ENCODE results near the gene LBR.

The LBR gene

DNA sequence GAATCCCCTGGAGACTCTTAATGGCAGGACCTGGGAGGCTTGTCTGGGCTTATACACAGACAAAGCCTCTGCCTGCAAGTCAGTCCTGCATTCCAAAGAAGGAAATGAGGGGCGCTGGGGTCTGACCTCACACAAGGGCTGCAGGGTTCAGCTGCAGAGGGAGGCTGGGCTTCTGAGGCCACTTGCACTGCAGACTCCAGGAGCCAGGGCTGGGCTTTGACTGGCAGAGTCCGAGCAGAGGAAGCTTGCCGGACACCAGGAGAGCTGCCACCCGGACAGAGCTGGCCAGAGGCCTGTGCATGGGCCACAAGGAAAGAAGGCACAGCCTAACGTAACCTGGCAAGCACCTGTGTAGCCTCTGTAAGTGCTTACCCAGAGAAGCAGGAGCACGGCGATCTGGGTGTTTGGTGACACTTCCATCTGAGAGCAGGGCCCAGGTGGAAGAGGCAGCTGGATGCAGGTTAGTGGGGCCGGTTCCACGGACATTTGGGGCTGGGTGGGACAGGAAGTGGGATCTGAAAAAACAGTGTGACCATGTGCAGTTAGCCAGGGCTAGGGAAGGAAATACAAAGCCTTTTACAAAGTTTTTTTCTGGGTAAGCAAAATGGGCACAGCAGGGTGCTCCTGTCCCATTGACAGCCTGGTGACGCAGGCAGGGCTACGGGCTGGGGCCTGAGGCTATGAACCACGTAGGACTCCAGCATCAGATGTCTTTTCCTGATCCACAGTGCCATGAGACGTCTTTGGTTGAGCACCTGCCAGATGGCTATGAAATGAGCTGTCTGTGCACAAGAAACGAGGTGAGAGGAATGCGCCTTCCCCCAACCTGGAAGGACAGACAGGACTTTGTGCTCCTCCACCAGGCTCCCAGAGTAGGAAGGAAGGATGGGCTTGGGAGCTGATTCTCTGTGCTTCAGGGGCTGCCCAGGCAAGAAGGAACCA is 37.3 kb upstream of the LBR start:
- DNase-seq (ENCODE audit: low read depth, low spot score): no peak

DNA sequence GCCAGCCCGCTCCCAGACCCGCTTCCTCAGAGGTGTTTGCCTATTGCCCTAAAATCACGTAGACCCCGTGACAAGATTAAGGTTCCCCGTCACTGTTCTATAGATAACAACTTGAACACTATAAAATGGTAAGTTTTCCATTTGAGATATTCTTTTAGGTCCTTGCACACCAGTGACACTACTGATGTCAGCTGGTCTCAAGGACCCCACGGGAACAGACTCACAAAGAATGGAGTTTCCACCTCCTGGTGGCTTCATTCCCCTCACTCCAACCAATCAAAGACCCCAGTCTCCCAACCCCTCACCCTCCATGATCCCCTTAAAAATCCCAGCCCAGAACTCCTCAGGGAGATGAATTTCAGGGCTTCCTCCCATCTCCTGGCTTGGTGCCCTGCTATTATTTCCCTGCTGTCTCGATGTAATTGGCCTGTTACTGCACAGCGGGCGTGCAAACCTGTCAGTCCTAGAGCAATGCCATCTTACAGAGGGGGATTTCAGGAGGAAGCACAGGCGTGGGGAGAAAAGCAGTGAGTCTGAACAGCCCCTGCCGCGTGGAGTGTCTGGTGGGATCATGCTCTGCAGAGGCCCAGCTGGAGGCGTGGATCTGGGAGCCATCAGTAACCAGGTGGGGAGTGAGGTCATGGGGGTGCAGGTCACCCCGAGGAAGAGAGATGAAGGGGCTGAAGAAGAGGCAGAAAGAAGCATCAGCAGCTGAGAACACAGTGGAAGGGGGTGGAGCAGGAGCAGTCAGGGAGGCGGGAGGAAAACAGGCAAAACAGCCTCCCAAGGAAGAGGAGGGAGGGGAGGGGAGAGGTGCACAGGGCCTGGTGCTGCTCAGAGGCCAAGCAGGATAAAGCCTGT is 35.1 kb upstream of the LBR start:
- no peak for DNase-seq (ENCODE audit: low read depth, low spot score)

DNA sequence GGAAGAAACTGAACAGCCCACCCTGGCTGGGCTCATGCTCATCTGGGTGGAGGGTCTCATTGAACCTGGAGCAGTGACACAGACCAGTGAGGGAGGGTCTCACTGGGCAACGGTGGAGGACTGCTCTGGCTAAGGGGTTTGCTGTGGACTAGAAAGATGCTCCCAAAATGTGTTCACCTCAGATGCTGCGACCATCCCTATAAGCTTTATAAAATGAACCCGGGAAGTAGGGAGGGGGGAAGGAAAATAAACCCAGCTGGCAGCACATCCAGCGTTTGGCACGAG is 34.5 kb upstream of the LBR start:
- no peak for DNase-seq (ENCODE audit: low read depth, low spot score)

DNA sequence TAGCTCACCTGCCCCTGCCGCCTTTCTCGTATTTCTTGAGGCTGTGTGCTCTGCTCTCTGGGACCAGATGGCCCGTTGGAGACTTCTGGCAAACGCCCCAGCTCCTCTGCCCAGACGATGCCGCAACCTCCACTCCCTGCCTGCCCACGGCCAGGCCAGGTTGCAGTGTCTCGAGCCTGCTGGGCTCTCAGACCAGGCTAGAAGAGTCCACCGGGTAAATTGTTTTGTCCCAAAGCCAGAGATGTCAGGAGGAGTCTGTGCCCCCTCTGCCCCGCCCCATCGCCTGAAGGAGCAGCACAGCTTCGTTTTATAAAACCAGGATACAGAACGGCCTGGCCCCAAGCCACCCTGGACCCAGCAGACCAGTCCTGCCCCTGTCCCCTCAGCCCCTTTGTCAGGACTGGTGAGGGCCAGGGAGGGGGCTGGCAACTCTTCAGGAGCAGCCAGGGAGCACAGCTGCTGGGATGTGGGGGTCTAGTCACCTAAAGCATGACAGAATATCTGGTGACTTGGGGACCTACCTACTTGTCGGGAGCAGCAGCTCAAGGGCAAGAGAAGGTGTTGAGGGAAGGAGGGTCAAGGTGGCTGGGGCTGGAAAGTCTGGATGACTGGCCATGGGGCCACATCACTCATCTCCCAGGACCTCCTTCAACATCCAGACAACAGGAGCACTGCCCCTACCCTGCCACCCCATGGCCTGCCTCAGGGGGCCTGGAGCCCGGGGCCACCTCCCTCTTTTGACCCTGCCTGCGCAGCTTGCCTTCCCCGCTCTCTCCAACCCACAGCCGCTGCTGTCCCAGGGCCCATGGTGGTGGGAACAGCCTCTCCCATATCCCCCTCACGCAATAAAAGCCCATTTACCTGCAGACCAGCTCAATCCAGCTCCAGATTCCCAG is 33.9 kb upstream of the LBR start:
- no peak for DNase-seq (ENCODE audit: low read depth, low spot score)

DNA sequence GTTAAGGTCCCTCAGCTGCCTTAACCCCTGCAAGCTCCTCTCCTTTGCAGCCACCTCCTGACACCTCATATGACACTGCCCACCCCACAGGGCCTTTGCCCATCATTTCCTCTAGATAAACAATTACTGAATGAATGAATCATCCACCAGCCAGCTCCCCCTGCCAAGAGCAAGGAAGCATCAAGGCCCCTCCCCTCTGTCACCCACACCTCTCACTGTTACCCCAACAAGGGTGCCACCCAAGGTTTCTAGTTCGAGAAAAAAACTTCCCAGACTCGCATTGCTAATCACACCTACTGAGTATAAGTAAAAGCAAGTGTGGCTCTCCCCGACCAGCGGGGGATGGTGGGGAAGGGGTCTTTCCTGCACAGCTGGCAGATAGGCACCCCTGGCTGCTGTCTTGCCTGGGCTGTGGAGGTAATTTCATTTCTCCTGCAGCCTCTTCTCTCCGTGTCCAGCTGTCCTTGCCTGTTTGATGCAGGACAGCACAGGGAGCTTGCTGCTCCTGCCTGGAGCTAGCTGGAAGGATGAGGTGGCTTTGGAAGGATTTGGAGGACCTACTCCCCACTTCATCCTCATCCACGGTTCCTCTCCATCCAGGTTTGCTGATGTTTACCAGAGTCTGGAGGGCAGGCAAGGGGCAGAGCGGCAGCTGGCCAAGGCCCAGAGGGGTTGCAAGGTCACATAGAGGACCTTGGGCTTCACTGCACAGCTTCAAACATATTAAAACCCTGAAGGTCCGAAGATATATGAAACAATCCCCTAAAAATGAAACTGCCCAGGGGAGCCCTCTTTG is 33.1 kb upstream of the LBR start:
- DNase-seq (ENCODE audit: low read depth, low spot score): no peak

DNA sequence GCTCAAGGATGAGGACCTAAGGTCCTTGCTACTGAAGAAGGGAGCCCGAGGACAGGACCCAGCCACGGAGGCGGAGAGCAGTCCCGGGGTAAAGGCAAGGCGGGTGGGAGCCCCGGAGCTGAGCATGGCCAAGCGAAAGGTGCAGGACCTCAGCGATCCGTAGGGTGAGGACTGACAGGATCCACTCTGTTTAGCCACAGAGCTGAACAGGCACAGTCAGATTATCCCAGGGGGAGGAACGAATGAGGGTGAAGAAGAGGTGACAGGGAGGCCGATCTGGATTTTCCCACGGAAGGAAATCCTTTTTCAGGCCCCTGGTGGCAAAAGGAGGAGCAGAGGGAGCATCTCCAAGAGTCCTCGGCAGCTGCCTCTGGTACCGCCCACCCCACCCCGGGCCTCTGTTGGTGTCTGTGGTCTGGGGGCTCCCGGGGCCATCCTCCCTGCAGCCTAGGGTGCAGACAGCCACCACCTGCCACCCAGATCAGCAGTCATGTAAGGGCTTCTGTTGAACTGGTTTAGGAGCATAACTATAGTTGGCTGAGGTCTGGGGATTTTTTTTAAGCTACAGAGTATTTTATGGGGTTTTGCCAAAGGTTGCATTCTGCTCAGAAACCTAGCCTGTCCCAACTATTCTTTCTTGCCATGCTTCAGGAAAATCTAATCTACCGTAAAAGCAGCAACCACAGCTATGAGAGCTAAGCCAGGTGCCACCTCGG is 32.3 kb upstream of the LBR start:
- DNase-seq (ENCODE audit: low read depth, low spot score): no peak

DNA sequence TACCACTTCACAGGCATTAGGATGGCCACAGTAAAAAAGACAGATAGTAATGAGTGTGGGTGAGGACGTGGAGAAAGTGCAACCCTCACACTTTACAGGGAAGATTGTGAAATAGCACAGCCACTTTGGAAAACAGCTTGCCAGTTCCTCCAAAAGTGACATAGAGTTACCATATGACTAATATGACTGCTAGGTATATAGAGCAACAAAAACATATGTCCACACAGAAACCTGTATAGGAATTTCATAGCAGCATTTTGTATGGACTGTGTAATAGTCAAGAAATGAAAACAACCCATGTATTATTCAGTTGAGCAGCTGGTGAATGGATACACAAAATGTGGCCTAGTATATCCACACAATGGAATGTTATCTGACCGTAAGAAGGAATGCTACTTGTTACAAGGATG is 30.4 kb upstream of the LBR start:
- DNase-seq (ENCODE audit: low read depth, low spot score): no peak

DNA sequence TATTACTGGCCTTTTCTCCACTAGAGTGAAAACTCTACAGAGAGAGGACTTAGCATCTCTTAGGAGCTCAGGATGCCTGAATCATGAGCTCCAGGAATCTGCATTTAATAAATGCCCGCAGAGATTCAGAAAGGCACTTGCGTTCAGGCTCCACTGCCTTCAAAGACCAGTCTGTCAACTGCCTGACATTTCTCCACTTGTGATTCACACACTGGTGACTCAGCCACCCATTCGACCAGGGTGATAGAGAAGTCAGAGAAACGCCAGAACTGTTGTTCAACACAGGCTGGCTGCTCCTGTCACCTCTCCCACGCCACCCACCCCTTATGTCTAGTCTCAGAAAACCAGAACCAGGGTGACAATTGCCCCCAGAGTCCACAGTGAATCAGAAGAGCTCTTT is 26.9 kb upstream of the LBR start:
- no peak for DNase-seq (ENCODE audit: low read depth, low spot score)

DNA sequence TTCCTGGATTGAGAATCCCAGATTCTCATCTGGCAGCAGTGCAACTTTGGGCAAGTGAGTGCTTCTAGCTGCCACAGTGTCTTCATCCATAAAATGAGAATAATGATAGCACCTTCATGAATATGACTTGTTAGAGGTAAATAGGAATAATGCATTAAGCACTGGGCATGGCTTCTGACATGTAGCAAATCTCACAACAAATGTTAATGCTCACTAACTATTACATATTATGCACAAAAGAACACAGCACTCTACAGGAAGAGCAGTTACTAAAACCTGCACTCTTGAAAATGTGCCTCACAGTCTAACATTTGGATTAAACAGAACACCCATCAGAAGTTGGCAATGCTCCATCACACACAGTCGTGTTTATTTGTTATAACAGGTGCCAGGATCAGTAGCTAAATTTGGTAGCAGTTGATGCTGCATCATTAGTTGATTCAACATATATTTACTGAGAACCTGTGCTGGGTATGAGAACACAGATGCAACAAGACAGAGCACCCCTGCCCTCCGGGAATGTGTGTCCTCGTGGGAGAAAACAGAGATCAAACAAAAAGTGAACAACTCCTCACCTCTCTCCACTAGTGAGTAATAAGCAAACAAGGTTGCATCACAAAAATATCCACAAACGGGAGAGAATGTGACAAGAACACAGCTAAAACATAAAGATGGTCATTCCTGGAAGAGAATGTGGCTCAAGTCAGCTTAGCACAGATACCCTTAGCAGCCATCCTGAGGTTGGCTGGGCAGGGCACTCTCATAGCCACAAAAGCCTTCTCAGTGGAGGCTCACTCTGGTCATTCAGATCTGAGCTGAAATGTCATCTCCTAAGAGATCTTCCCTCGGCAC is 26.2 kb upstream of the LBR start:
- no peak for DNase-seq (ENCODE audit: low read depth, low spot score)

DNA sequence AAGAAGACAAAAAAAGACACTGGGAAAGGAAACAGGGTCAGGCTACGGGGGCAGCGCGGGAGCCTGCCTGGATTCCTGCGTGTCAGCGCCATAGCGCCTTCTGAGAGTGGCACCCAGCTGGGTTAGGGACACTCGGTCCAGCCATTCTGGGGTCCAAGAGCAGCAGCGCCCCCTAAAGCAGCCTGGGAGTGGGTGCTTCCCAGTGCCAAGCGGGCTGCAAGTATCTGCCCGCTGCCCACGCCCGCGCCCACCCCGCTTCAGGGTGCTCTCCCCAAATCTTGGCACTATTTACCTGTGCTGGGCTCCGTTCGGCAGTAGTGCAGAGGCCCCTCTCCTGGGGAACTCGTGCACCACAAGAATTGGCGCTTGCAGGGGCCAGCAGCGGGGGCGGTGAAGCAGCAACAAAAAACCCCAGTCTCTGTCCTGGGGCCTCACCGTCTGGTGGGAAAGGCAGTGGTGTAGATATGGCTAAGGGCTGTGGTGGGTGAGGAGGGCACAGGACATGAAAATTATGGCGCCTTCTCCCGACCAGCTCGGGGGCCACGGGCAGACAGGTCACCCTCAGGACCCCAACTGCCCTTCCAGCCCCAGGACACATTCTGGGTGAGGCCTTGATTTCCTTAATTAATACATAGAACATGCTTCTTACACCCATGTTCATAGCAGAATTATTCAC is 24.1 kb upstream of the LBR start:
- DNase-seq (ENCODE audit: low read depth, low spot score): no peak

DNA sequence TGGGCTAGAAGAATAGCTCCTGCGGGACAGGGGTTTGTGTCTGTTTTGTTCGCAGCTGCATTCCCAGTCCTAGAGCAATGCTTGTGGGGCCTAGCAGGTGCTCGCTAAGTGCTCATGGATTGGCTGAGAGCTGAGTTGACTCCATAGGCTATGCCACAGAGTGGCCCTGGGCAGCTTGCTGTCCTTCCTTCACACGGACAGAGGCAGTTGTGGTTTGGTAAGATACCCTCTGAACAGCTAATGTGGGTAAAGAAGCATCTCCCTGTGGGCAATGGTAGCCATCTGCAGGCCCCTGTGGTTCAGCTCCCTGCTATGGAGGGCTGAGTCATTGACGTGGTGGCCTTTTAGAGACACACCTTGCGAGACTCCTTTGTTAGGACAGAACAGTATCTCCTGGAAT is 23.5 kb upstream of the LBR start:
- no peak for DNase-seq (ENCODE audit: low read depth, low spot score)

DNA sequence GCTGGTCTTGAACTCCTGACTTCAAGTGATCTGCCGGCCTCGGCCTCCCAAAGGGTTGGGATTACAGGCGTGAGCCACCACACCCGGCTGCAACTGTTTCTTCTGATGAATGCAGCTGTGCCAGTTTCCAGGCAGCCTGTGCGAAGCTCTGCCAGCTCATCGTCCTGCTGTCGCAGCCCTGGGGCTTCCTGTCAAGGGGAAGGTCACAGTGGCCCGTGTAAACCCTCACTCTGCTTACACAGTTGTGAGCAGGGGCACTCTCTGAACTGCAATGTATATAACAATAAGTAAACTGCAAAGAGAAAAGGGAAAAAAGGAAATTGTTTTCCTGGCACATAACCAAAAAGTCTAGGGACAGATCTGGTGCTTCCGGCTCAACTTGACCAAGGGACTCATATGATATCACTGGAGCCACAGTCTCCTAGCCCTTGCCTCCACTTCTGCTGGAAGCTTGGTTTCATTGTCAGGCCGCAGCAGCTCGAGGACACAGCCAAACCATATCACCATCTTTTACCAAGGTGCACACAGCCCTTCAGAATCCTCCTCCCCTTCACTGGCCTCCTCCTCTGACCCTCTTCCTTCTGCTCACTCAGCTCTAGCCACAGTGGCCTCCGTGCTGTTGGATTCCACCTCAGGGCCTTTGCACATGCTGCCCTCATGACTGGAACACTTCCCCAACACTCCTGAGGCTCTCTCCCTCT is 22.8 kb upstream of the LBR start:
- no peak for DNase-seq (ENCODE audit: low read depth, low spot score)

DNA sequence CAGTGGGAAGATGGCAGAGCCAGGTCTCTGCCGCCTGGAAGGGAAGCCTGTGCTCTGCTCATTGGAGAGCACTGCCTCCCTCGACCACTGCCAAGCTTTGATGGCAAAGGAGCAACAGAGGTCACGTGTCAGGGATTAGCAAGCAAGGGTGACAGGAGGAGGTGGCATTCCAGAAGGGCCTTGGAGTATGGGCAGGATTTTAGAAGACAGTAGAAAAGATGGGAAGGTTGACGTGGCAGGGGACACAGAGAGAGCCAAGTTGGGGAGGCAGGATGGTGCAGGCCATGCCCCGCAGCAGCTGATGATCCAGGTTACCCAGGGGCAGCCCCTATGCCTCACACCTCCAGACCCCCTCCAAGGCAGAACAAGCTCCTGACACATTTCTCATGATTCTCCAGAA is 21.9 kb upstream of the LBR start:
- no peak for DNase-seq (ENCODE audit: low read depth, low spot score)

DNA sequence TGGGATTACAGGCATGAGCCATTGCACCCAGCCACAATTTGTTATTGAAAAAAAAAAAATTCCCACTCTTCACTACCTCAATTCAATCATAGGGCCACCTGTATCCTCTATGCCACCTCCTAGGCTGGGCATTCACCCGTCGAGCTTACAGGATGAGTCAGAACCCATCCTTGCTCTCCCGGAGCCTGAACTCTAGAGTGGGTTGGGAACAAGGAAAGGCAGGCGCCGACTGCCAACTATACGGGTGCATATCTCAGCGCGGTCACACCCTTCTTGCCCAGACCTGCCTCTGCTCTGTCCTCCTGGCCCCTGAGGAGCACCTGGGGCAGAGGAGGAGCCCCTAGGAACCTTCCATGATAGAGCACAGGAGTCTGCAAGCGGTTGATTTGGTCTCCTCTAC is 21.4 kb upstream of the LBR start:
- no peak for DNase-seq (ENCODE audit: low read depth, low spot score)

DNA sequence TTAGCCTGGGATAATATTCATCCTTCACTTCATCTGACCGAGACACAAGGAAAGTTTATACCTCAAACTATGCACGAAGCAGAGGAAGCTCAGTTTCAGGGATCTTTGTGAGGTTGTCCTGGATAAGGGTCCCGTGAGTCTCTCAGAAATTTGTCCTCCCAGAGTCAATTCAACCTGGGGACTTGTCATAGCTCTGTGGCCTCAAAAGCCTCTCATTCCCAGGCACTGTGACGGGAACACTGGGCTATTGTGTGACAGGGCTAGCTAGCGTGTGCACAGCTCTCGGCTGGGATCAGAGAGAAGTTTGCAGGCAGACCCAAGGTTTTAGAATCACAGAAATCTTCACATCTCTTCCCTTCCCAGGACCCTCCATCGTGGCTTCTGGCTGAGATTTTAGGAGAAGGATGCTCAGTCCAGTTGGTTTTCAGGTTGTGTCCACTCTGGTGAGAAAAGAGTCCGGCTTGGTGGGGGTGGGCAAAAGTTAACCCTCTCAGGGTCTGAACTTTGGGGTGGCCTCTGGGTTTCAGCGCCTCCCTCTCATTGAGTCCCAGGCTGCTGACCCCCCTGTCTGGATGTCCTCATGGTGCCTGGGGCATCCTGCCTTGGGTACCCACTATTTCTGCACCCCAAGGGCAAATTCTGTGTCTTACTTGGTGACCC is 20.4 kb upstream of the LBR start:
- DNase-seq (ENCODE audit: low read depth, low spot score): no peak

DNA sequence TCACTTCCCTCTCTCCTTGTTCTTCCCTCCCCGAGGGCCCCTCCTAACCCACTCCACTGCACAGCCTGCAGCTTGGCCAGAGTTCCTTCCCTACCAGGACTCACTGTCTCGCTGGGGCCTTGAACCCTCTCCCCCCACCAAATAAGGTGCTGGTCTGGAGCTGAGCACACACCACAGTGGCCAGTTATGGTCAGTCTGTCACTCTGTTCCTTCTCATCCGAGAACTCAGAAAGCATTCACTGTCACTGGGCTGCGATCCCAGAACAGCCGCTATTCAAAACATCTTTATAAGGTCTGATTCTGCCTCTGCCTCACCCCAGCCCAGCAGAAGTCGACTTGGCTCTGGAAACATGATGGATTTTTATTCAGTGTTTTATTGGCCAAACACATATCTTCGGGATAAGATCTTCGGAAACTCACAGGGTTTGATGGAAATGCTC is 19.8 kb upstream of the LBR start:
- DNase-seq (ENCODE audit: low read depth, low spot score): no peak

DNA sequence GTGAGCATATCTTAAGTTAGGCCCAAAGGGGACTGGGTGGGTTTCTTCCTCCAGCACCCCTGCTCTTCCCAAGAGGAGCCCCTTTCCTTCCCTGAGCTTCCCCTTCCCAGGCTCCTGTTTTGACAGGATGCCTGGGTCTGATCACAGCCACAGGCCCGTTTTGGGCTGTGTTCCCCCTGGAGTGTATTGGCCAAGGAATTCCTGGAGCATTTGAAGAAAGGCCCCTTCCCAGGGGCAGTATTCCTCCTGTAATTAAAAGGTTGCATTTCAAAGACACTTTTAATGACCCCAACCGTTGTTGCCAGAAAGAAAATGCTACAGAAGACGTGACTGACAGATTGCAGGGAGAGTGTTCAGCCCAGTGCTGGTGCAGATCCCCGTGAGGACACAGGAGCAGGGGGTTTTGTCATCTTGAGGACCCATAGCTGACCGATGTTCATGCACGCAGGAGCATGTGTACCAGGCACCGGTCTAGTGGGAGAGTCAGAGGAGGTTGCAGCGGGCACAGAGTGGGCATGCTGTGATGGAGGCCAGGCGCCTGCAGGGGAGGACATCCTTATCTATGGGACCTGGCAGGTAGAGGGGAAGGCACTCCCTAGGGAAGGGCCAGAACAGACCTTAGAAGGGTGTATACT is 19.3 kb upstream of the LBR start:
- DNase-seq (ENCODE audit: low read depth, low spot score): no peak
